ENCODE data around the gene HMGCS1. TPM values are rescaled to one million over a fixed set of nuclear protein-coding genes. Genes with fewer than 3 reads are reported as not detected.

Gene HMGCS1
- polyA plus RNA-seq, 3 donors, result 6.0 to 10.9 (median 7.8) TPM

DNA sequence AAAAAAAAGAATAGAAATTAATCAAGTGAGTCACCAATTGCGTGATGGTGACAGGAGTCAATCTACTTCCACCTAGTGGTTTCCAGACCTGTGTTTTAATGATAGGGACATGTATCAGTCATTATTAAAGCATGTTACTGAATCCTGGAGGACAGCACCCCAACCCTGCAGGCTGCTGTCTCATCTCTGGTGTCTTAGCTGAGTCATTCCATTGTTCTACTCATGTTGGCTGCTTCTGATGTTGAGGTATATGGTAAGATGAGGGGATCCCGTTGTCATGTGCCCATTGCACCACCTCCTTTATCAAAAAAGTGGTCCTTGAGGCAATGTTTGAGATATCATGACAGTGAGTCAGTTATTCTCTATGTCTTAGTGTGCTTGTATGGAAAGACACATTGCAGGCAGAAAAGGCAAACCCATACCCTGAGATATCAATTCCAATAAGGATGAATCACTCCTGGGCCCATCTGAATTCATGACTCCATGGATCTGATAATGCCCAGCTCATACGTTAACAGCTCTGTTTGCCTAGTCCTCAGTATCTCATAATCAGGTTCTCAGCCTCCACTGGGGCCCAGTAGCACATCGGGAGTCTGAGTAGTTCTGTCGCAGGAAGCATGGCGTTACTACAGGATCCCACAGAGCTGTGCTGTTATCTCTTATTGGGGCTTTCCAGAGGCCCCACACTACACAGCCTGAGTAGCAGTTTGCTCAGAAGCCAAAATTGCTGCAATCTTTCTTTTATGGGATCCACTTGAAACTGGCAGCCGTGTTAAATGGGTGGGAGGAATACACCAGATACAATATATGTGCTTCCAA is 31.2 kb downstream of the HMGCS1 start:
- Histone ChIP-seq H3K36me3 (replicated peaks in 1 of 2; ENCODE audit: control insufficient read depth in 1 of 2, insufficient read depth in 2 of 2, low read length in 2 of 2) (peaks cover 2 to 8% of the 10 kb centered on the region in 2 donors), H3K9ac (ENCODE audit: insufficient read depth, low read length, poor library complexity, severe bottlenecking) (no peak overlapping the region), H2AFZ (ENCODE audit: insufficient read depth, low read depth, low read length, poor library complexity, severe bottlenecking) (no peak overlapping the region), H3K4me3 (replicated peaks in 1 of 3; ENCODE audit: low read depth in 2 of 3, low read length in 3 of 3) (no peak overlapping the region), H3K79me2 (ENCODE audit: insufficient read depth, low read length) (no peaks in the 10 kb centered on the region), H3K27me3 (ENCODE audit: control insufficient read depth in 2 of 2, insufficient read depth in 2 of 2, low read length in 2 of 2) (no peaks in the 10 kb centered on the region), H3K4me1 (ENCODE audit: control insufficient read depth in 1 of 2, insufficient read depth in 2 of 2, low read length in 2 of 2) (no peaks in the 10 kb centered on the region), H3K4me2 (replicated peaks; ENCODE audit: extremely low read depth, low read length, poor library complexity, severe bottlenecking) (no peak overlapping the region), H3K27ac (ENCODE audit: low read depth in 1 of 2, low read length in 2 of 2) (no peak overlapping the region), H4K20me1 (ENCODE audit: insufficient read depth, low read length) (no peaks in the 10 kb centered on the region), H3K9me3 (replicated peaks in 1 of 2; ENCODE audit: control insufficient read depth in 1 of 2, insufficient read depth in 1 of 2, low read length in 2 of 2) (no peaks in the 10 kb centered on the region)
- DNase-seq, result no peak
- H3K9me3 Mint-ChIP-seq, result peaks cover 0 to 5% (median 0%) of the 10 kb centered on the region in 7 donors
- H3K36me3 Mint-ChIP-seq, result peaks cover 4 to 7% of the 10 kb centered on the region in 2 donors
- 100% methylated on average over 5 of the region's 7 CpGs for WGBS (ENCODE audit: insufficient coverage)
- TF ChIP-seq, protein P1, sequence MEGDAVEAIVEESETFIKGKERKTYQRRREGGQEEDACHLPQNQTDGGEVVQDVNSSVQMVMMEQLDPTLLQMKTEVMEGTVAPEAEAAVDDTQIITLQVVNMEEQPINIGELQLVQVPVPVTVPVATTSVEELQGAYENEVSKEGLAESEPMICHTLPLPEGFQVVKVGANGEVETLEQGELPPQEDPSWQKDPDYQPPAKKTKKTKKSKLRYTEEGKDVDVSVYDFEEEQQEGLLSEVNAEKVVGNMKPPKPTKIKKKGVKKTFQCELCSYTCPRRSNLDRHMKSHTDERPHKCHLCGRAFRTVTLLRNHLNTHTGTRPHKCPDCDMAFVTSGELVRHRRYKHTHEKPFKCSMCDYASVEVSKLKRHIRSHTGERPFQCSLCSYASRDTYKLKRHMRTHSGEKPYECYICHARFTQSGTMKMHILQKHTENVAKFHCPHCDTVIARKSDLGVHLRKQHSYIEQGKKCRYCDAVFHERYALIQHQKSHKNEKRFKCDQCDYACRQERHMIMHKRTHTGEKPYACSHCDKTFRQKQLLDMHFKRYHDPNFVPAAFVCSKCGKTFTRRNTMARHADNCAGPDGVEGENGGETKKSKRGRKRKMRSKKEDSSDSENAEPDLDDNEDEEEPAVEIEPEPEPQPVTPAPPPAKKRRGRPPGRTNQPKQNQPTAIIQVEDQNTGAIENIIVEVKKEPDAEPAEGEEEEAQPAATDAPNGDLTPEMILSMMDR (IDR thresholded peaks at IDR 0.05), result no peak
- peak overlapping the region in 1 of 7 donors; percentile 22 for H3K27ac Mint-ChIP-seq
- peaks cover 0 to 3% (median 2%) of the 10 kb centered on the region in 3 donors for H3K27me3 Mint-ChIP-seq (ENCODE audit: low read depth in 3 of 3)
- intact Hi-C loops (cut with micrococcal nuclease), result no loop called here
- H3K4me1 Mint-ChIP-seq, result no peaks in the 10 kb centered on the region
- no peak overlapping the region for H3K4me3 Mint-ChIP-seq

DNA sequence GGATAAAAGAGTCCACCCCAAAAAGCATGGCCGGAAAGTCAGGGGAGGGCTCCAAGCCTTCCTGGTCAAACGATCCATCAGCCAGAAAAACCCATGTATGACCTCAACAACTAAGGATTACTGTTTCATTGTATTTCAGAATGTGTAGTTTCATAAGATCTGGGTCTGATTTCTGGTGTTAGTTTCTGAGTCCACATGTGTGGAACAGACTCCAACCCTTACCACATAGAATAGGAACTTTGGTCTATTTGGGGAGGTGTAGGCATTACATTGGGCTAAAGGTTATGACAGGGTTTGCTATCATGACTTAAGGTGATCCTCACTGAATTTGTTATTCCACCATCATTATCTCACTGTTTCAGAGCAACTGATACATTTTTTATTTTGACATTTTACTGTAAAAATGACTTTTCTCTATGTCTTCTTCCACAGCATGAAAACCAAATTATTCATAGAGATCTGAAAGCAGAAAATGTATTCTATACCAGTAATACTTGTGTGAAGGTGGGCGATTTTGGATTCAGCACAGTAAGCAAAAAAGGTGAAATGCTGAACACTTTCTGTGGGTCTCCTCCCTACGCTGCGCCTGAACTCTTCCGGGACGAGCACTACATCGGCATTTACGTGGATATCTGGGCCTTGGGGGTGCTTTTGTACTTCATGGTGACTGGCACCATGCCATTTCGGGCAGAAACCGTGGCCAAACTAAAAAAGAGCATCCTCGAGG is 33.5 kb downstream of the HMGCS1 start:
- H2AFZ ChIP-seq (ENCODE audit: insufficient read depth, low read depth, low read length, poor library complexity, severe bottlenecking), result no peak overlapping the region
- Mint-ChIP-seq H3K4me3 (no peak overlapping the region), H3K27ac (no peak overlapping the region), H3K36me3 (no peaks in the 10 kb centered on the region), H3K9me3 (peaks cover 0 to 4% (median 0%) of the 10 kb centered on the region in 7 donors), H3K4me1 (no peaks in the 10 kb centered on the region), H3K27me3 (ENCODE audit: low read depth in 3 of 3) (peaks cover 2 to 3% (median 3%) of the 10 kb centered on the region in 3 donors)
- TF ChIP-seq, protein P1 (IDR thresholded peaks at IDR 0.05), result no peak
- no peaks in the 10 kb centered on the region for H3K4me1 ChIP-seq (ENCODE audit: control insufficient read depth in 1 of 2, insufficient read depth in 2 of 2, low read length in 2 of 2)
- no peaks in the 10 kb centered on the region for H3K79me2 ChIP-seq (ENCODE audit: insufficient read depth, low read length)
- H3K9me3 ChIP-seq (replicated peaks in 1 of 2; ENCODE audit: control insufficient read depth in 1 of 2, insufficient read depth in 1 of 2, low read length in 2 of 2), result no peaks in the 10 kb centered on the region
- no peak overlapping the region for H3K4me3 ChIP-seq (replicated peaks in 1 of 3; ENCODE audit: low read depth in 2 of 3, low read length in 3 of 3)
- intact Hi-C loops (cut with micrococcal nuclease), result no loop called here
- no peak overlapping the region for H3K4me2 ChIP-seq (replicated peaks; ENCODE audit: extremely low read depth, low read length, poor library complexity, severe bottlenecking)
- DNase-seq, result no peak
- H3K9ac ChIP-seq (ENCODE audit: insufficient read depth, low read length, poor library complexity, severe bottlenecking), result no peak overlapping the region
- H3K27ac ChIP-seq (ENCODE audit: low read depth in 1 of 2, low read length in 2 of 2), result no peak overlapping the region
- no peaks in the 10 kb centered on the region for H3K36me3 ChIP-seq (replicated peaks in 1 of 2; ENCODE audit: control insufficient read depth in 1 of 2, insufficient read depth in 2 of 2, low read length in 2 of 2)
- WGBS (ENCODE audit: insufficient coverage), result 91% methylated on average over 10 of the region's 12 CpGs
- H4K20me1 ChIP-seq (ENCODE audit: insufficient read depth, low read length), result no peaks in the 10 kb centered on the region
- H3K27me3 ChIP-seq (ENCODE audit: control insufficient read depth in 2 of 2, insufficient read depth in 2 of 2, low read length in 2 of 2), result no peaks in the 10 kb centered on the region

Measured in CD14-positive monocyte (primary cell).